ENCODE measurements around the gene CNTN5.

The CNTN5 gene

DNA sequence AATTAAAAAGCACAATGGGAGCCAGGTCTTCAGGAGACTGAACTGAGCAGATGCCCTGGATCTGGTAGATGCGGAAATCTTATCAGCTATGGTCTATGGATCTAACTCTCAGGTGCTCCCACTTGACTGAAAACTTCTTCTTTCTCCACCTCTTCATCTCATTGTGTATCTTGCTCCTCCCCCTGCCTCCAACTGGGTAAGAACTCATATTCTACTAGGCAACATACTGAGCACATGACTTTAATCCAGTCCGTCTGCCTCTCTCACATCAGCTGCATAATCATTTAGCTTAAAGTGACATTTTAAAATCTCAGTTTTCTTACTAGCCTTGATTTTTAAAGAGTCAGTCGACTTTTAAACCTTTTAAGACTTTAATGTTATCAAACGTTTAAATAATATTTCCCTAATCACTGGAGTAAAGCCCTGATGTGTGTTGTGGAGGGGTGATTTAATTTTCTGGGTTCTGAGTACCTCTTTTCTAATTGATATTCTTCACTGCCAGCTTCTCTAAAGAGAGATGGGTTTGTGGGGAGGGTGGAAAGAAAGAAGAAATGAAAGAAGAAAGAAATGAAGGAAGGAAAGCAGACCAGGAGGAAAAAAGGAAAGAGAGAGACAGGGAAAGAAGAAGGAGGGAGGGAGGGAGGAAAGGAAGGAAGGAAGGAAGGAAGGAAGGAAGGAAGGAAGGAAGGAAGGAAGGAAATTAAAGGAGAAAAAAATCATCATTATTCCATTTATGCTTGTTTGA, 1073.5 kb downstream of the CNTN5 start:
- DNase-seq (ENCODE audit: low spot score): no peak

DNA sequence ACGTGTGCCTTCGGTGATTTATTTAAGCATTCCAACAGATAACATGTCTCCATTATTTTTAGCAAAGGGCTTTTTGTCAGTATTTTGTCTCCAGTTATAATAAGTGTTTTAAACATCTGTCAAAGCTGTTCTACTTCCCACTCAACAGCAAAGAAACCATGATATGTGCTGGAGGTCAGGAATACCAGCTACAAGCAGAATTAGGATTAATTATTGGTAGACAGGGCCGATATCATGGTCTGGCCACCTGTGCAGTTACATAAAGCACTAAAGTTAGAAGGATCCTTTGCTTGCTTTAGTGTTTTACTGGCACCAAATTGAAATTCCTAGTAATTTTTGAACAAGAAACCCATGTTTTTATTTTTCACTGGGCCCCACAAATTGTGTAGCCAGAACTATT, 1075.1 kb downstream of the CNTN5 start:
- no peak for DNase-seq (ENCODE audit: low spot score)

DNA sequence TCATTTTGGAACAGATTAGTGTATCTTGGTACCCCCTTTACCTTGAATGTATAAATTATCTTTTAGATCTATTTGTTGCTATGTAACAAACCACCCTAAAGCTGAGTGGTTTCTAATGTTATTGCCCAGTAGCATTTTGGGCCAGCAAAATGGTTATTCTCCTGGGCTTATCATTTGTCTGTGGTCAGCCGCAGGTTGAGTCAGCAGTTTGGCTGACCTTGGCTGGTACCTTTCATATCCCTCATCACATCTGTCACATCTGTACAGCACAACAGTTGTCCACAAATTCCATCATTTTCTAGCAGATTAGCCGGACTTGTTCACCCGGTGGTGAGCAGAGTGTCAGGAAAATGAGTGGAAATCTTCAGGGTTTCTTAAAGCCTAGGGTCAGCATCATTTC, 1077.8 kb downstream of the CNTN5 start:
- no peak for DNase-seq (ENCODE audit: low spot score)

- DNase-seq (ENCODE audit: low spot score): no peak
Observed at GRCh38 chr11:100105255-100105981, 1084.7 kb downstream of the CNTN5 start.

GRCh38 chr11:100105982-100106358, 1085.2 kb downstream of the CNTN5 start:
- no peak for DNase-seq (ENCODE audit: low spot score)

DNA sequence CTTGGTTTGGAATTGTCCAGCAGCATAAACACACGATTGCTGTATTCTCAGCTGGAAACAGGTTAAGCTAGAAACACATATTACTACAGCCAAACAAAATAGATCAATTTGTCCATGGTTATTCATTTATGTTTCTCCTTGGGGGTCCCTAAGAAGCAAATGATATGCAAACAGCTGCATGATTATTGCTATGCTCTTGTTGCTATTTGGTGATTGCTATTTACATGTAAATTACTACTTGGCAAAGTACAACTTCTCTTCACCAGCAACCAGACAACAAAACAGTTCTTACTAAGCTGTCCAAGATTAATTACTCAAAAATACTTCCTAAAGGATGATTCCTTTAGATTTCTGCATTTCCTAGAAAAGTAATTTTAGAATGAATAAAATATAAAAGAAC, 1098.4 kb downstream of the CNTN5 start:
- no peak for DNase-seq (ENCODE audit: low spot score)

- no peak for DNase-seq (ENCODE audit: low spot score)
Observed at GRCh38 chr11:100133114-100133513, 1112.4 kb downstream of the CNTN5 start.

- no peak for DNase-seq (ENCODE audit: low spot score)
Observed at GRCh38 chr11:100141201-100141600, 1120.5 kb downstream of the CNTN5 start.

DNA sequence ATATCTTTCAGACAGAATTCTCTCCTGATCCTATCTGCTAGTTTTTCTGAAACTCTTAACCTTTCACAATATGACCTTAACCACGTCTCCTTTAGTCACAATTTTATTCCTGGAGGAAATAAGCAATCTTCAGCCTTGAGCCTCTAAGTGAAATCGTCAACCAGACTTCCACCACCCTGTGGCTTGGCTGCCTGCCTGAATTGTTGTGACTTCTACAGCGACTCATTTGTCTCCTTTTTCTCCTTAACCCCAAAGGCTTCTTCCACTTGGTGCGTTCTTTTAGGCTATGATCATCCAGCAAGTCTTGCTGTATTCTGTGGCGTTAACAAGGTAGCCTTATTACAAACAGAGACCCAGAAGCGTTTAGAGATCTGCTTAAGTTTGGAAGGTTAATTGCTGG, 1131.2 kb downstream of the CNTN5 start:
- no peak for DNase-seq (ENCODE audit: low spot score)

DNA sequence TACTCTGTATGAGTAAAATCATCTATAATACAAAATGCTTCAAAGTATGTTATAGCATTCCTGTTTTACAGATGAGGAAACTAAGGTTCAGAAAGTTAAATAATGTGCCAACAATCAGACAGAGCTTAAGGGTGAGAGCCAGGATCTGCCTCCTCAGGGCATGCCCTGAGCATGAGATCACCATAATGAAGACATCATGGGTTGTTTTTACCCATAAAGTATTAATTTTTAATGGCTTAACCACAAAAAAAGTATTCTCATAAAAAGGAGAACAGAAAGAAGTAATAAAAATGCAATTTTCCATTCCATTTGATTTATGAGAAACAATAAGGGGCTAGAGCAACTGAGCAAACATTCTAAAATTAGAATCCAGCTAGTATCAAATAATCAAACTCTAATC, 1132.0 kb downstream of the CNTN5 start:
- DNase-seq (ENCODE audit: low spot score): no peak

DNA sequence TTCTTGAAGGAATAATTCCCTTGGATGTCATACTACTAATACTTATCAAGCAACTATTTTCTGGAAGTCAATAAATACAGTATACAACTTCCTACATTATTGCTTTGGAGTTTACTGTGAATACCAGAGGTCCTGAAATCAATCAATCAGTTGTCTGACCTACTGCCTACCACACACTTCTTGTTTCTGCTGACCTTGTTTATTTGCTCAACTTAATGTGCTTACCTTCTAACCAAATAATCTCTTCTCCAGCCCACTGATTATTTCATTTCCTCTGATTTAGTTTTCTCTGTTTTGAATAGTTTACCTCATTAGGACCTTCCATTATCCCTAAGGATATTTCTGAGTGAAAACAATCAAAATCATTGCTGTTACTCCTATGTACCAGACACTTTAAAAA, 1142.7 kb downstream of the CNTN5 start:
- DNase-seq (ENCODE audit: low spot score): no peak

DNA sequence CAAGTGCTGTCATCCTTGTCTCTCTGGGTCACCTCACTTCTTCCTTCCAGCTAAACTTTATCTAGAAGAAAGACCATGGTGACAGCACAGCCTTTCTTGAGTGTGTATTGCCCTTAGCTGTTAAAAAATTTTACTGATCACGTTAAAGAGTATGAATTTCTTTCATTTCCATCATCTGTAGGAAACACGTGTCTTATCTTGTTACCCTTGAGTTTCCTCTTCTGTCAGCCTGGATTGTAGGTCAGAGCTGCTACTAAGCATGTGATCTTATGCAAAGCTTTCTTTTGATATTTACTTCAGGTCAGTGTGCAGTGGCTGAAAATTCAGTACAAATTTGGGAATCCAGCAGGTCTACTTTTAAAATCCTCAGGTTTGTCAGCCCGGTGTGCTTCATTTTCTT, 1154.1 kb downstream of the CNTN5 start:
- no peak for DNase-seq (ENCODE audit: low spot score)

GRCh38 chr11:100176456-100176855, 1155.7 kb downstream of the CNTN5 start:
- DNase-seq (ENCODE audit: low spot score): no peak

DNA sequence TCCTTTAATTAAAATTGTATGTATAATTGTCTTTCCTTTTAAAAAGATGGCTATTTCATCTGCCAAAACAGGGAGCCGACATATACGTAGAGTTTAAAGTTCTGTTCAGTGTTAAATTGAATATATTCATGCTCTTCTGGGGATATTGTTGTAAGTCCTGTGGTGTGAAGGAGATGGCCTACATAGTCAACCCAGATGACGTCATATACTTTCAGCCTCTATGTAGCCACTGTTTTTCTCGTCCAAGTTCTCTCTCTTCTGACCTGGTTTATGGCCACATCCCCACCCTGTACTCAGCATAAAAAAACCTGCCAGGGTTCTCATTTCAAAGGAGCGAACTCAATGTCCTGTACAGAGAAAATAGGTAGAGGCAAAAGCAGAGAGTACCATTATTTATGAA, 1156.9 kb downstream of the CNTN5 start:
- DNase-seq (ENCODE audit: low spot score): no peak

DNA sequence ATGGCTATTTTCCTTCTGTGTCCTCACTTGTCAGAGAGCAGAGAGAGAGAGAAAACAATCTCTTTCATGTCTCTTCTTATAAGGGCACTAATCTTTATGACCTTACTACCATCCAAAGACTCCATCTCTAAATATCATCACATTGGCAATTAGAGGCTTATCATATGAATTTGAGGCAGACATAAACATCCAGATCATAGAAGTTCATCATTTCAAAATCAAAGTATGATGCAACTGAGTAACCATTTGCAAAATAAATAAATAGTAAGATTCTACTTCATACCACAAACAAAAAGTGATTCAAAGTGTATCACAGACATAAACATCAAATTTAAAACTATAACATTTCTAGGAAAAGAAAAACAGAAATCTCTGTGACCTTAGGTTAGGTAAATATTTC, 1161.6 kb downstream of the CNTN5 start:
- no peak for DNase-seq (ENCODE audit: low spot score)

DNA sequence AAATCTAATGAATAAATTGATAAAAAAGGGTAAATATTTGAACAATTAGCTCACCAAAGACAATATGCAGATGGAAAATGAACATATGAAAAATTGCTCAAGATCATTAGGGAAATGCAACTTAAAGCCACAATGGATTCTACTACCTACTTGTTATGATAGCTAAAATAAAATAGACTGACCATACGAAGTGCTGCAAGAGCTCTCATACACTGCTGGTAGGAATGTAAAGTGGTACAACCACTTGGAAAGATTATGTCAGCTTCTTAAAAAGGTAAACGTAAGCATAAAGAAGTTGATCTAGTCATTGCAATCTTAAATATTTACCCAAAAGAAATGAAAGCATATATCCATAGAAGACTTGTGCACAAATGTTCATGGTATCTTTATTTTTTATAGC, 1162.2 kb downstream of the CNTN5 start:
- no peak for DNase-seq (ENCODE audit: low spot score)

GRCh38 chr11:100185588-100185987, 1164.8 kb downstream of the CNTN5 start:
- DNase-seq (ENCODE audit: low spot score): no peak

GRCh38 chr11:100188137-100188783, 1167.5 kb downstream of the CNTN5 start:
- DNase-seq (ENCODE audit: low spot score): no peak

DNA sequence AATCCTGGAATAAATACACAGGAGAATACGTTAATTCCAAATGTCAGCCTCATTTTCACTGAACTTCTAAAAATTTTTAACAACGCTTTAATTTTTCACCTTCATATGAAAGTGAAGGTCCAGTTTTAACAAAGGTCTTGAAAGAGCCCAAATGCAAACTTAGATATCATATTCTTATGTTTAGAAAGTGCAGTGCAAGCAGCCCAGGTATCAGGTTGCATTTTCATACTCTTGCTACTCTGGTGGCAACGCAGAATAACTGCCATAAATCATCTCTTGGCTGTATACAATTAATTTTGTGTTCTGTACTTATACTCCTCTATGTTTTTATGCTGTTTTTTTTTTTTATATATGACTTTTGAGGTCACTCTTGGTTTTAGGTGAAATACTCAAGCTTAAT, 1169.6 kb downstream of the CNTN5 start:
- DNase-seq (ENCODE audit: low spot score): no peak

DNA sequence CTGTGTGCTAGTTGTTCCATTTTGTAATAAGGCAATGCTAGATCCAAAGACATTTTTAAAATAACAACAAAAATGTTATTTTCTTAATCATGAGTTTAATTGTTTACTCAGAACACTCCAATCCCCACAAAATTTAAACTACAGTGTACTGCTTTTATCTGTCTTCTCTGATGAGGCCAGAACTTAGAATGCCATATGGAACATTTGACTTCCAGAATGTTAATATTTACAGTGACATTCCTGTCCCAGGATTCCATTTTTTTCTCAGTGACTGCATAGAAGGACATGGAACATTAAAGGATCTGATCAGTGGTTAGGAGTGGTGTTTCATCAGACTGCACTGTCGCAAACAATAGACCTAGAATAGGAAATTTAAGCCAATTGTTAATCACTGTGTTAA, 1171.4 kb downstream of the CNTN5 start:
- DNase-seq (ENCODE audit: low spot score): no peak

DNA sequence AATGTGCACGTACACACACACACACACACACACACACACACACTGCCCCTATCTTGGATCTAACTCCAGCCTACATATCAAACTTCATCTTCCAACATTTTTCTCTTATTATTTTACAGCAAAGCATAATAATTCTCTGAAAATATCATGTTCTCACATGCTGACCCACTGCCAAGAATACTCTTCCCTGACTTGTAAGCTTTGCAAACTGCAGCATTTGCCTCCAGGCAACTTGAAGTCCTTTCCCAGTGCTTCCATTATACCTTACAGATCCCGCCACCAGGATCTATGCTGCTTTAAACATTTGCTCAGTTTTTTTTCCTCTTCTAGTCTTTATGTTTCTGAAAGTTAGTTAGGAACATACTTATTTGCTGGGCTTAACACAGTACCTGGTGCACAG, 1183.0 kb downstream of the CNTN5 start:
- no peak for DNase-seq (ENCODE audit: low spot score)

DNA sequence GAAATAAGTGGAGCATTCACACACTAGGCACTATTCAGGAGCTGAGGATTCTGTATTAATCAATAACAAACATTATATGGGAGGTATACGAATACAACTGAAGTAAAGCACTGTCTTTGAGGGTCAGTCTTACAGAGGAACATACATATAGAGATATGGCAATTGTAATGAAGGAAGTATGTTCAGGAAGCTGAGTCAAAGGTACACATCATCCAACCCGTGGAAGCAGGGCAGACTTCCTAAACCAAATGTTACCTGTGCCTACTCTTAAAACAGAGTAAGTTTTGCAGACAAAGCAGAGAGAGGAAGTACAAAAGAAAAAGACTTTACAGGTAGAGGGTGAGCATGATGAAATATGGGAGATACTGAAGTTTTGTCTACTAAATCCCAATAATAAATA, 1185.2 kb downstream of the CNTN5 start:
- DNase-seq (ENCODE audit: low spot score): no peak

- DNase-seq (ENCODE audit: low spot score): no peak
Observed at GRCh38 chr11:100208207-100208606, 1187.5 kb downstream of the CNTN5 start.

All from globus pallidus (tissue), 1 donor.